ENCODE data around the gene WFDC5. TPM values are rescaled to one million over a fixed set of nuclear protein-coding genes. Genes with fewer than 3 reads are reported as not detected.

WFDC5 gene
- total and polyA plus RNA-seq, 2 experiments from 2014 or later: not detected

GRCh38 chr20:45113865-45114264 is 1.1 kb downstream of the WFDC5 start:
- no peak for DNase-seq (ENCODE audit: low spot score)
- H3K36me3 ChIP-seq (ENCODE audit: insufficient read depth): no peaks in the 10 kb centered on the region
- TF ChIP-seq ZNF114 (CRISPR knock-in tag; IDR thresholded peaks at IDR 0.05) (no peak), NANOG (IDR thresholded peaks at IDR 0.05; ENCODE audit: borderline replicate concordance) (no peak), ZNF331 (CRISPR knock-in tag; IDR thresholded peaks at IDR 0.05; ENCODE audit: low read depth) (no peak), POLR2AphosphoS5 (IDR thresholded peaks at IDR 0.05; ENCODE audit: low read depth) (no peak), ETS1 (IDR thresholded peaks at IDR 0.05) (no peak), JUNB (IDR thresholded peaks at IDR 0.05; ENCODE audit: unreplicated experiment) (no peak), EZH2phosphoT487 (IDR thresholded peaks at IDR 0.05; ENCODE audit: unreplicated experiment) (no peak), STAT1 (IDR thresholded peaks at IDR 0.05; ENCODE audit: unreplicated experiment) (no peak)
- H3K27ac Mint-ChIP-seq: no peak overlapping the region
- peaks cover 10% of the 10 kb centered on the region; the same call in 2 of the 3 replicates for H3K4me1 Mint-ChIP-seq
- no peaks in the 10 kb centered on the region for H3F3A ChIP-seq (replicated peaks; ENCODE audit: low read depth)
- H3K36me3 Mint-ChIP-seq (ENCODE audit: low read depth): no peaks in the 10 kb centered on the region
- no peaks in the 10 kb centered on the region for H3K79me2 ChIP-seq (replicated peaks; ENCODE audit: insufficient read depth)
- H4K20me1 ChIP-seq (replicated peaks; ENCODE audit: insufficient read depth): no peaks in the 10 kb centered on the region
- H3K4me2 ChIP-seq: no peak overlapping the region
- no peak overlapping the region for H3K4me3 Mint-ChIP-seq
- H2AFZ ChIP-seq: no peak overlapping the region
- peaks cover 3% of the 10 kb centered on the region for H3K27me3 Mint-ChIP-seq (ENCODE audit: insufficient read depth, low read depth, poor library complexity)
- no peaks in the 10 kb centered on the region for H3K9me2 ChIP-seq (ENCODE audit: insufficient read depth)
- H3K4me1 ChIP-seq (ENCODE audit: insufficient read depth): peaks cover 4% of the 10 kb centered on the region; the same call in 1 of the 2 replicates
- H3K9me3 Mint-ChIP-seq: no peaks in the 10 kb centered on the region
- no peaks in the 10 kb centered on the region for H3K27me3 ChIP-seq (ENCODE audit: insufficient read depth)
- H3K4me3 ChIP-seq: no peak overlapping the region
- H3K27ac ChIP-seq (ENCODE audit: low read depth): no peak overlapping the region
- no peak for ATAC-seq

- DNase-seq (ENCODE audit: low spot score) (no peak), ATAC-seq (no peak)
- H3K27me3 Mint-ChIP-seq (ENCODE audit: insufficient read depth, low read depth, poor library complexity): peaks cover 8% of the 10 kb centered on the region
- TF ChIP-seq CREB1 (CRISPR knock-in tag; IDR thresholded peaks at IDR 0.05; ENCODE audit: low read depth) (no peak), ZNF114 (CRISPR knock-in tag; IDR thresholded peaks at IDR 0.05) (no peak)
- no peaks in the 10 kb centered on the region for H3K36me3 ChIP-seq (ENCODE audit: insufficient read depth)
- H3K27ac Mint-ChIP-seq: no peak overlapping the region
- peaks cover 10% of the 10 kb centered on the region; the same call in 2 of the 3 replicates for H3K4me1 Mint-ChIP-seq
- H3K4me1 ChIP-seq (ENCODE audit: insufficient read depth): peaks cover 4% of the 10 kb centered on the region; the same call in 1 of the 2 replicates
- no peaks in the 10 kb centered on the region for H3F3A ChIP-seq (replicated peaks; ENCODE audit: low read depth)
- no peak overlapping the region for H3K4me3 ChIP-seq
- no peaks in the 10 kb centered on the region for H3K27me3 ChIP-seq (ENCODE audit: insufficient read depth)
- no peaks in the 10 kb centered on the region for H3K36me3 Mint-ChIP-seq (ENCODE audit: low read depth)
- no peaks in the 10 kb centered on the region for H4K20me1 ChIP-seq (replicated peaks; ENCODE audit: insufficient read depth)
- H3K9me2 ChIP-seq (ENCODE audit: insufficient read depth): no peaks in the 10 kb centered on the region
- no peaks in the 10 kb centered on the region for H3K79me2 ChIP-seq (replicated peaks; ENCODE audit: insufficient read depth)
- no peak overlapping the region for H3K27ac ChIP-seq (ENCODE audit: low read depth)
- no peak overlapping the region for H2AFZ ChIP-seq
- no peak overlapping the region for H3K4me2 ChIP-seq
- H3K9me3 Mint-ChIP-seq: no peaks in the 10 kb centered on the region
- H3K4me3 Mint-ChIP-seq: no peak overlapping the region
Measured at GRCh38 chr20:45112754-45113153, 2.2 kb downstream of the WFDC5 start.

- Mint-ChIP-seq H3K36me3 (ENCODE audit: low read depth) (no peaks in the 10 kb centered on the region), H3K4me1 (peaks cover 10% of the 10 kb centered on the region; the same call in 2 of the 3 replicates), H3K4me3 (no peak overlapping the region), H3K27ac (no peak overlapping the region), H3K27me3 (ENCODE audit: insufficient read depth, low read depth, poor library complexity) (peaks cover 8% of the 10 kb centered on the region), H3K9me3 (no peaks in the 10 kb centered on the region)
- ATAC-seq (peak; percentile 71), DNase-seq (ENCODE audit: low spot score) (peak; percentile 83)
- Histone ChIP-seq H3K79me2 (replicated peaks; ENCODE audit: insufficient read depth) (no peaks in the 10 kb centered on the region), H2AFZ (peak overlapping the region; percentile 38; the same call in 1 of the 2 replicates), H3K4me2 (peak overlapping the region; percentile 67; the same call in 1 of the 2 replicates), H3K9me2 (ENCODE audit: insufficient read depth) (no peaks in the 10 kb centered on the region), H3K4me1 (ENCODE audit: insufficient read depth) (peaks cover 4% of the 10 kb centered on the region; the same call in 1 of the 2 replicates), H3K27me3 (ENCODE audit: insufficient read depth) (no peaks in the 10 kb centered on the region), H3K27ac (ENCODE audit: low read depth) (no peak overlapping the region), H3K4me3 (no peak overlapping the region), H4K20me1 (replicated peaks; ENCODE audit: insufficient read depth) (no peaks in the 10 kb centered on the region), H3K36me3 (ENCODE audit: insufficient read depth) (no peaks in the 10 kb centered on the region), H3F3A (replicated peaks; ENCODE audit: low read depth) (no peaks in the 10 kb centered on the region)
- peak; percentile 74 to 84 for TF ChIP-seq CTCF (conservative IDR thresholded peaks at IDR 0.05; ENCODE audit: low read depth in 2 of 2)
- TF ChIP-seq JUNB (IDR thresholded peaks at IDR 0.05; ENCODE audit: unreplicated experiment): no peak
Measured at GRCh38 chr20:45111799-45112471, 3.0 kb downstream of the WFDC5 start.
